ENCODE data around the gene DDX49. TPM values are rescaled to one million over a fixed set of nuclear protein-coding genes. Genes with fewer than 3 reads are reported as not detected.
"Not testable (repeated sequence)": the region's sequence is repeated elsewhere in the genome, so short reads cannot be mapped to it uniquely, and the experiment has no call there.

DDX49 gene
- polyA plus RNA-seq, 3 donors: 45.9 to 59.4 (median 55.4) TPM

DNA sequence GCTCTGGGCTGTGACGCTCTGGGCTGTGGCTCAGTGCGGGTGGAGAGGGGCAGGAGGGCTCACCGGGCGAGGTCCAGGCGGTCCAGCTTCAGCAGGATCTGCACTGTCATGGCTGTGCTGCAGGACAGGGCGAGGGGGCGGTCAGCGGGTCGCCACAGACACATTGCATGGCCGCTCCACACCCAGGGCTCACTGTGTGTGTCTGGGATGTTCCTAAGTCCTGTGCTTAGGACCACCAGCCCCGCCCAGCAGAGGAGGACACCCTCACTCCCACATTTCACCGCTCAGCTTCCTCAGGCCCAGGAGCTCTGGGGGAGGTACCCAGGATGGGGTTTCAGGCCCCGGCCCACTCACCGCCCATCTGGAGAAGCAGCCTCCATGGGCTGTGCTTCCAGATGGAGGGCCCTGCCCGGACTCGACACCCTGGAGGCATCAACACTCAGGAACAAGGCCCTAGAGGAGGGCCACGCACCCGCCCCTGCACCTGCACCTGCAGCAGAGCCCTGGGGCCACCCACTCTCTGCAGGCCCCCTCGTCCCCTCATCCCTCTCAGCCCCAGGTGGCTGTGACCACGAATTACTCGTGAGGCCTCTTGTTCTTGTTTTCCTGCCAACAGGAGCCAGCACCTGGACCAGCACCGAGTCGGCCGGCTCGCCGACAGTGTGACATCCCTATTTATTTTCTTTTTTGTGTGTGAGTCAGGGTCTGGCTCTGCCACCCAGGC, 13.8 kb upstream of the DDX49 start:
- 90 to 91% (median 91%) methylated on average over 25 to 26 of the region's 26 CpGs for WGBS, 3 donors
- no peak overlapping the region for H3K27ac ChIP-seq (ENCODE audit: low read depth, low read length)

DNA sequence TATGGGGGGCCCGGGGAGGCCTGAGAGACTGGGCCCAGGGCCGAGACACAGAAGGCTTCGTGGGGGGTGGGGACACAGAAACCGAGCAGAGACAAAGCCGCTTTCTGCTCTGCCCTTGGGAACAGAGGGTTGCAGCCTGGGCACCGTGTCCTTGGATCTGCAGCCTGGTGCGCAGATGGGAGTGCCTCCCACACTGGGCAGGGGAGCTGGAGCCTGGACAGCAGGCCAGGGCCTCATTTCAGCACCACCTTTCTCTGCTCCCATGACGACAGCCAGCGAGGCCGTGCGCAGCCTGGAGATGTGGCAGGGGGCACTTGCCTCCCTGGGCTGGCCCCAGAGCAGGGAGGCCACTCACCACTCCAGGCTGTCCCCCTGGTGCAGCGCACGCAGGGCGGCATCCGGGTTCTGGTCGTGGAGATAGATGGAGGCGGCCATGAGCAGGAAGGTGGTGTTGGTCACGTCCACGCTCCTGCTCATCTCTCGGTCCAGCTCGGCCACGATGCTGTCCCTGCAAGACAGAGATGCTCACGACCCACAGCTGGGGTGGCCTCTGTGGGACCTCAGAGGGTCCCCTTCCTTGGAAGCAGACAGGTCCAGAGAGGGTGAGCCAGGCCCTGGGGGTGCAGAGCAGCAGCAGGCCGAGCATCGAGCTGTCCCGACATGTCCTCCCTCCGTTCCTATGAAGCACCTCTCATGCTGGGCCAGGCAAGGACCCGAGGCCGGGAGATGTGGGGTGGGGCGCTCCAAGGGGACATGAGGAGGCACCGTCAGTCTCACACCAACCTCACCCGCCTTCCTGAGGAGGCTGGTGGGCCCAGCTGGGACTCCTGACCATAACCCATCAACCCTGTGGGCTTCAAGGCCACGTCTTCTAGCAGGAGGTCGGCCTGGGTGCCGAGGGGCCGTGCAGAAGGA, 12.7 kb upstream of the DDX49 start:
- 89 to 94% (median 93%) methylated on average over 35 to 36 of the region's 36 CpGs for WGBS, 3 donors
- no peak overlapping the region for H3K27ac ChIP-seq (ENCODE audit: low read depth, low read length)

DNA sequence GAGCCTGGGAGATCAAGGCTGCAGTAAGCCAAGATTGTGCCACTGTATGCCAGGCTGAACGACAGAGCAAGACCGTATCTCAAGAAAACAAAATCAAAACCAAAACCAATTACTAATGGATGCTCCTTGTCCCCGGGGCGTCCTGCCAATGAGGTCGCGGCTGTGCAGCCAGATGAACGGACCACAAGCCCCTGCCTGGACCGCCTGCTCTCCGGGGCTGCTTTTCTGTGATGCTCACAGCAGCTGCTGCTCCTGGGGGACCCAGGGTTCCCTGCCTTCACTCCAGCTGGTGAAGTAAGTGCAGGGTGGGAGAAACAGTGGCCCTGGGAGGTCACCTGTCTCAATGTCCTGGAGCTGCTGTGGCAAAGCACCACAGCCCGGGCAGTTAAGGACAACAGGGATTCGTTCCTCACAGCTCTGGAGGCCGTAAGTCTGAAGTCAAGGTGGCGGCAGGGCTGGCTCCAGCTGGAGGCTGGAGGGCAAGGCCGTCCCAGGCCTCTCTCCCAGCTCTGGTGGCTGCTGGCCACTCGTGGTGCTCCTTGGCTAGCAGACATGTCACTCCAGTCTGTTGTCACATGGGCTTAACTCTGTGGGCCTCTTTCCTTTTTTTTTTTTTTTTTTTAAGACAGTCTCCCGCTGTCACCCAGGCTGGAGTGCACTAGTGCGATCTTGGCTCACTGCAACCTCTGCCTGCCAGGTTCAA, 10.4 kb upstream of the DDX49 start:
- no peak overlapping the region for H3K27ac ChIP-seq (ENCODE audit: low read depth, low read length)

DNA sequence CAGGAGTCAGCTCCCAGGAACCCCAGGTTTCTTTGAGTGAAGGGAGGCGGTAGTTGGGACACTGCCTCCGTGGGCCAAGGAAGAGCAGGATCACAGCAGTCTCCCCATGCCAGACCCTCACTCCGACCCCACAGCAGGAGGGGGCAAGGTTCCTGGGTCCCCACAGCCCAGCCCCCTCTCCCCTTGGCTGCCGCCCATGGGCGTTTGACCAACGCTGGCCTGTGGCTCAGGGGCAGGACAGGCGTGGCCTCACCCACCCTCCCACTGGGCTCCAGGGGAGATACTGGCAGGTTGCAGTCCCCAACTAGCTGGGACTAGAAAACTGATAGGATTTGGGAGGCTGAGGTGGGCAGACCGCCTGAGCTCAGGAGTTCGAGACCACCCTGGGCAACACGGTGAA, 9.5 kb upstream of the DDX49 start:
- WGBS, 3 donors: 86 to 93% (median 92%) methylated on average over 10 of the region's 10 CpGs

More for the DNA sequence above, 10.4 kb upstream of the DDX49 start:
- 89 to 93% (median 91%) methylated on average over 14 to 17 of the region's 17 CpGs for WGBS, 3 donors

DNA sequence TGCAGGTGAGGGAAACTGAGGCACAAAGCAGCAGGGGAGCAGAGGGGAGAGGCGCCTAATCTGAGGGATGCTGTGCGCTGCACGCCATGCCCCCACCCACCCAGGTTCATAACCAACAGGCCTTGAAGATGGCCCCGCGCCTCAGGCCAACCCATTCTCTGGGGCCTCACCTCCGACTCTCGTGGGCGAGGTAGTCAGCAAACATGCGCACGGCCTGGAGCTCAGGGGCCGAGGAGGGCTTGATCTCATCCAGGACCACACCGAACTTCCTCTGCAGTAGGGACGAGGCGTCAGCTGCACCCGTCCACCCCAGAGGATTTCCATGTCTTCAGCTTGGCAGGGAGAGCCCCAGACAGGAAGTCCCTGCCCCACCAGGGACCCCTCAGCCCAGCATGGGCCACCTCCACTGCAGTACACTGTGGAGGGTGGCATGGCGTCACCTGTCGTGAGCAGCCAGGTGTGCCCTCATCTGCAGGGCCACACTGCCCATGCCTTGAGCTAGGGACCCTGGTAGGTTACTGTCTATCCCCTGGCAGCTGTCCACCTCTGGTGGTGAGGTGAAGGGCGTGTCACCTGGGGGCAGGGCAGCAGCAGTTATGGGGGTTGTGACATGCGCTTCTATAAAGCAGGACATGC, 8.6 kb upstream of the DDX49 start:
- WGBS, 3 donors: 93 to 95% (median 94%) methylated on average over 19 of the region's 19 CpGs
- no peak overlapping the region for H3K27ac ChIP-seq (ENCODE audit: low read depth, low read length)

More for the DNA sequence above, 9.5 kb upstream of the DDX49 start:
- no peak overlapping the region for H3K27ac ChIP-seq (ENCODE audit: low read depth, low read length)

DNA sequence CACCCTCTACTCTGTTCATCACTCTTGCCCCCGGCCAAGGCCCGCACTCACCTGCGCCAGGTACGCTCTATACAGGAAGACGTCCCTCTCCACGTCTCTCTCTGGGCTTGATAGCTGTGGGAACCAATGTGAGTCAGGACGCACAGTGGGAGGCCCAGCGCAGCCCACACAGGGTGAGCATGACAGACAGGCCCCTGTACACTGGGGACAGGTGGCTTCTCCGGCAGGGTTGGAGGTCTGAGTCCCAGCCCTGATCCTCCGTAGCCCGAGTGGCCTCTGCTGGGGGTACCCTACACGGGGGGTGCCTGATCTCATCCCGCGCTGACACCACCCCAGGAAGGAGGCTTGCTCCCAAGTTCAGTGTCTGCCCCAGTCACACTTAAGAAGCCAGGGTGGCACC, 6.6 kb upstream of the DDX49 start:
- no peak overlapping the region for H3K27ac ChIP-seq (ENCODE audit: low read depth, low read length)
- WGBS, 3 donors: 96 to 97% (median 97%) methylated on average over 14 of the region's 14 CpGs

DNA sequence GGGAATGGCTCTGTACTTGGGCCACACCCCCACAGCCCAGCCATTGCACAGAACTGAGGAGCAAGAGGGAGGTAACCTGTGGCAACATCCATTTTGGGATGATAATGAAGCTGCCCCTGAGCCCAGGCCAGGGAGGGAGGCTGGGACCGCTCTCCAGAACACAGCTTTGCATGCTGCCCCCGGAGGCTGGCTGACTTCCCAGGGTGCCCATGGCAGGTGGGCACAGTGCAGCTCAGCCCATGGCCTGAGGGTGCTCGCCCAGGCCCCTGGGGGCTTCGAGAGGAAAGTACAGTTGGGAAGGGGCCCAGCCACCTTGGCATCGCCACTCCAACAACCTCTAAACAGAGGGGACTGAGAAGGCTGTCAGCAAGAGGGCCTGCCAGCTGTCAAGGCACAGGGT, 6.0 kb upstream of the DDX49 start:
- 75 to 93% (median 93%) methylated on average over 4 to 5 of the region's 5 CpGs for WGBS, 3 donors

DNA sequence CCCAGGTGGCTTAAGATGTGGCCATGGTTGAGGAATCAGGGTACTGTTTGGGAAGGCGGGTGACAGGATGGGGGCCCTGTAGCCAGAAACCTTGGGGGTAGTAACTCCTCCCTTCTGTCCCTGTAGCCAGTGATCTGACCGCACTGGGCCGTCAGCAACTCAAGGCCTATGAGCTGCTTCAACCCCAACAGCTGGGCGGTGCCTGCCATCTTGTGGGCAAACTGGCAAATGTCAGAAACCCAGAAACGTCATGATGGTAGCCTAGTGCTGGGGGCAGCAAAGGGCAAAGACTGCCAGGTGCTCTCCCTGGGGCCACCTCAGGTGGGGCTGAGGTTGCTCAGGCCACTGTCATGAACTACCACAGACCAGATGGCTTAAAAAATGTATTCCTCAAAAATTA, 3.9 kb upstream of the DDX49 start:
- H3K27ac ChIP-seq (ENCODE audit: low read depth, low read length): no peak overlapping the region
- WGBS, 3 donors: 48 to 58% (median 58%) methylated on average over 5 of the region's 5 CpGs

More for the DNA sequence above, 6.0 kb upstream of the DDX49 start:
- H3K27ac ChIP-seq (ENCODE audit: low read depth, low read length): no peak overlapping the region

DNA sequence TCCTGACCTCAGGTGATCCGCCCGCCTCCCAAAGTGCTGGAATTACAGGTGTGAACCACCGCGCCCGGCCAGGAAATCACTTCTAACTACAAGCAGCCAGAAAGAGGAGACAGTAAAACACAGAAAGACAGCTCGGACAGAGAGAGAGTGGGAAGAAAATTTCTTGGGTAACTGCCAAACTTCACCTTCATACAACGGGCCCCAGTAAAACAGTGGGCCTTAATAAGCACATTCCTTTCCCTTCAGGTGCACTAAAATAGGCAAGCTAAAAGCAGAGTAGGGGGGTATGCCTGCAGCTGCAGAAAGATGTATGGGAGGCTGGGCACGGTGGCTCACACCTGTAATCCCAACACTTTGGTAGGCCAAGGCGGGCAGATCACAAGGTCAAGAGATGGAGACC, 1.9 kb upstream of the DDX49 start:
- H3K27ac ChIP-seq (ENCODE audit: low read depth, low read length): not testable (repeated sequence)
- 75 to 82% (median 79%) methylated on average over 9 of the region's 9 CpGs for WGBS, 3 donors

DNA sequence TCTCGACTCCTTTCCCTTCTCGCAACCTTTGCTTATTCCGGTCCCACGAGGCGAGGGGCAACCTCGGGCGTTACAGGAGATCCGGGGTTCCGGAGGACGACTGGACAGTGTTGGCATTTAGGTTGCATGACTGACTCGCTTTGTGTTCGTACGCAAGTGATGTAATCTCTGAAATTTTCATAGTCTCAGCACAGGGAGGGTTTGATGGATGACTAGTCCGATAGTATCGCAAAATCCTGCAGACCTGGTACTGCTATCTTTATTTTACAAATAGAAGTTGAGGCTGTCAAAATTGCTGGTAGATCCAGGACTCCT, 342 bp downstream of the DDX49 start:
- WGBS, 3 donors: 0 to 1% (median 1%) methylated on average over 15 of the region's 15 CpGs
- H3K27ac ChIP-seq (ENCODE audit: low read depth, low read length): no peak overlapping the region

DNA sequence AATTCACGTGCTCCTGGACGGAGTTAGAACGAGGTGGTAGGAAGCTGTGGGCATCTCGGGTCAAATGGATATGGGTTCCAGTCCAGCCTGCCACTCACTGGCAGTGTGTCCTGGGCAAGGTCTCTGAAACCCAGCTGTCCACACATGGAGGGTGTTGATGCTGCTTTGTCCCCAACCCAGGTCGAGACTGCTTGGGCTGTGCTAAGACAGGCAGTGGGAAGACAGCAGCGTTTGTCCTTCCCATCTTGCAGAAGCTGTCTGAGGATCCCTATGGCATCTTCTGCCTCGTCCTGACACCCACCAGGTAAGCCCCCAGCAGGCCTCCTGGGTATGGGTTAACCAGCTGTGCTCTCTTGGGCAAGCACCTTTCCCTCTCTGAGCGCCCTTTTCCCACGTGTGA, 885 bp downstream of the DDX49 start:
- H3K27ac ChIP-seq (ENCODE audit: low read depth, low read length): no peak overlapping the region
- WGBS, 3 donors: 52 to 58% (median 57%) methylated on average over 9 of the region's 9 CpGs

DNA sequence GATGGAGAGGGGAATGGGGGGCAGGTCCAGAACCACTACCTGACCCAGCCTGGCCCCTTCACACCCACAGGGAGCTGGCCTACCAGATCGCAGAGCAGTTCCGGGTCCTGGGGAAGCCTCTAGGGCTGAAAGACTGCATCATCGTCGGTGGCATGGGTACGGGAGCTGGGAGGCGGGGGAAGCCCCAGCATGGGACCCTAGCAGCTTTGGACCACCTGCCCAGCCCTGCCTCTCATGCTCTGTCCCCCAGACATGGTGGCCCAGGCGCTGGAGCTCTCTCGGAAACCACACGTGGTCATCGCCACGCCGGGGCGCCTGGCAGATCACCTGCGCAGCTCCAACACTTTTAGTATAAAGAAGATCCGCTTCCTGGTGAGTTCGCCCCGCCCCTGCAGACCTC, 2.1 kb downstream of the DDX49 start:
- WGBS, 3 donors: 93 to 97% (median 95%) methylated on average over 17 of the region's 17 CpGs
- no peak overlapping the region for H3K27ac ChIP-seq (ENCODE audit: low read depth, low read length)

DNA sequence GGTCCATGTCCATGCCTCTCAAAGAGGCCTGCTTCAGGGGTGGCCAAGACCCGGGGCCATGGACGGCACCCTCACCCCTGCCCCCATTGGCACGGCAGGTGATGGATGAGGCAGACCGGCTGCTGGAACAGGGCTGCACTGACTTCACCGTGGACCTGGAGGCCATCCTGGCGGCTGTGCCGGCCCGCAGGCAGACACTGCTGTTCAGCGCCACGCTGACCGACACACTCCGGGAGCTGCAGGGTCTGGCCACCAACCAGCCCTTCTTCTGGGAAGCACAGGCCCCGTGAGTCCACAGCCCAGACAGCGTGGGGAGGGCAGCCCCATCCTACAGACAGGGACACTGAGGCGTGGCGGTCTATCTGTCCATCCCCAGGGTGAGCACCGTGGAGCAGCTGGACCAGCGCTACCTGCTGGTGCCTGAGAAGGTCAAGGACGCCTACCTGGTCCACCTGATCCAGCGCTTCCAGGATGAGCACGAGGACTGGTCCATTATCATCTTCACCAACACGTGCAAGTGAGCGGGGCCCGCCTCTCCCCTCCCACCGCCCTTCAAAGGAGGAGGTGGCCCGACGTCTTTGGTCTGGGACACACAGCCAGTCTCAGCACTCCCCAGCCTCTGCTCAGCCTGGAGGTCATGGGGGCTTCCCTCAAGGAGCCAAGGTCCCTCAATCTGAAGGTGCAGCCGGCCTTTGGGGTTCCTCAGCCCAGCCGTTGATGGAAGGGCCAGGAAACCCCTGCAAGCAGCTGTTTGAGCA, 2.9 kb downstream of the DDX49 start:
- no peak overlapping the region for H3K27ac ChIP-seq (ENCODE audit: low read depth, low read length)

DNA sequence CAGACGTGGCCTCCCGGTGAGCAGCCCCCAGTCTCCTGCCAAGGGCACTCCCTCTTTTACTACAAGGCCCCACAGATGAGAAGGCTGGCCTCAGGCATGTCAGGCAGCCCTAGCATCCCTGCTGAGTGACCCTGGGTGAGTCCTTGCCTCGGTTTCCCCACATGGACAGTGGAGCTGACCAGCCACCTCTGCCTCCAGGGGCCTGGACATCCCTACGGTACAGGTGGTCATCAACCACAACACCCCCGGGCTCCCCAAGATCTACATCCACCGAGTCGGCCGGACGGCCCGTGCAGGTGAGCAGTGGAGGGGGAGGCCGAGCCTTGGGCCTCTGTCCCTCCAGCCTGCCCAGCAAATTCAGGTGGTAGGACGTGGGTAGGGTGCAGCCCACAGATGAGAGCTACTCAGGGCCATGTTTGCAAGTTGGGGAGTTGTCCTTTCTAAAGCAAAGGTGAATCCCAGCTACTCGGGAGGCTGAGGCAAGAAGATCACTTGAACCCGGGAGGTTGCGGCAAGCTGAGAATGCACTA, 5.2 kb downstream of the DDX49 start:
- WGBS, 3 donors: 90 to 95% (median 94%) methylated on average over 15 of the region's 15 CpGs
- no peak overlapping the region for H3K27ac ChIP-seq (ENCODE audit: low read depth, low read length)

More for the DNA sequence above, 2.9 kb downstream of the DDX49 start:
- 79 to 85% (median 85%) methylated on average over 26 to 29 of the region's 29 CpGs for WGBS, 3 donors

DNA sequence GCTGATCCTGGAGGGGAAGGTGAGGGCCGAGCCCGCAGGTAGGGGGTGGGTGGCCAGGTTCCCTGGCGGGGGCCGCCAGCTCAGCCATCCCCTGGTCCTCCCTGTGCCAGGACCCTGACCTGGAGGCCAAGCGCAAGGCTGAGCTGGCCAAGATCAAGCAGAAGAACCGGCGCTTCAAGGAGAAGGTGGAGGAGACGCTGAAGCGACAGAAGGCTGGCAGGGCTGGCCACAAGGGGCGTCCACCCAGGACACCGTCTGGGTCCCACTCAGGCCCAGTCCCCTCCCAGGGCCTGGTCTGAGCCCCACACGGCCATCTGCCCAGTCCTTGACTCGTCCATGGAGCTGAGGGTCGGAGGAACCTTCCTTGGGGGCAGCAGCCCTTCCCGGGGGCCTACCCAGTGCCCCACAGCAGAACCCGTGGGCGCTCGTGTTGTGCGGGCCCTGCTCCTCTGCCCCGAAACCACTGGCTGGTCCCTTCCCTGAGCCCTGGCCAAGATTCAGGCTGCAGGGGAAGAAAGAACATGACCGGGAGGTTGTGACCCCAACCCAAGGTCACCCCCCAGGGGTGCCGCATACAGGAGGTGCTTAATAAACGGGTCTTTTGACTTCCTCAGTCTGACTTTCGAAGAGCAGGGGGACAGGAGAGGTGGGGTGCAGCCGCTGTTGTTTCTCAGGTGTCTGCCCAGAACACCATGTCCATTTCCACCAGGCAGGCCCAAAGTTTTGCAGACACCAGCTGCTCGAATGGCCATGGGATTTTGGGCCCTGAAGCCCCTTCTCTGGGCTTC, 8.7 kb downstream of the DDX49 start:
- H3K27ac ChIP-seq (ENCODE audit: low read depth, low read length): no peak overlapping the region
- 85 to 89% (median 88%) methylated on average over 26 of the region's 26 CpGs for WGBS, 3 donors

DNA sequence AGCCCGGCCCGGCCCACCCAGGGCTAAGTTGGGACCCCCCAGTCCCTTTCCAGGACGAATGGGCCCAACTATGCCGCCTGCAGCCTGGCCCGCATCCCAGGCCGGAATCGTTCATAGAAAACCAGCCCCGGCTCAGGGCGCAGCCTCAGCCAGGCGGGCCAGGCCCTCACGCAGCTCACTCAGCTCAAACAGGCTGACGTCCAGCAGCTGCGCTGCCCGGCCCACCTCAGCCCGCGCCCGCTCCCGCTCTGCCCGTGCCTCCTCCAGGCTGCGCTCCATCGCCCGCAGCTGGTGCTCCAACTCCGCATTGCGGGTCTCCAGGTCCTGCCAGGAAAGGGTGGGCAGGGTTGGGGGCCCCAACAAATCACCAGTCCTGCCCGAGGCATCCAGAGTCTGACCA, 9.8 kb downstream of the DDX49 start:
- WGBS, 3 donors: 91 to 93% (median 91%) methylated on average over 17 to 25 of the region's 25 CpGs
- no peak overlapping the region for H3K27ac ChIP-seq (ENCODE audit: low read depth, low read length)

Data from adipose tissue (tissue), 3 donors.